Body of pancreas (tissue), 4 donors: ENCODE results near the gene ABCB9. TPM values are rescaled to one million over a fixed set of nuclear protein-coding genes. Genes with fewer than 3 reads are reported as not detected.
A peak's percentile ranks its signal among the peaks of the same experiment; 100 is the strongest.
"Not testable (repeated sequence)": the region's sequence is repeated elsewhere in the genome, so short reads cannot be mapped to it uniquely, and the experiment has no call there.

Source experiments
- ATAC-seq: fragments of 150-250 bp; one replicate; pipeline ENCODE4 v1.9.1; 2016
- DNase-seq, 4 donors: peaks; one replicate each; pipeline ENCODE4 v3.0.0-alpha.2; 2019
- H3K27ac ChIP-seq, 4 donors: fragments of 200-600 bp; sonication (generic); 1 replicate in 3 of 4; 2 replicates in 1 of 4; pipeline versions ENCODE4 v1.5.1 to v1.6.1; 2016 to 2019; ENCODE audit warnings: mild to moderate bottlenecking in 1 of 4, mixed read lengths in 1 of 4, moderate library complexity in 1 of 4
- H3K27me3 ChIP-seq, 2 donors: fragments of 200-600 bp; sonication (generic); one replicate each; pipeline ENCODE4 v1.6.0; 2016; ENCODE audit warnings: mild to moderate bottlenecking in 1 of 2
- H3K36me3 ChIP-seq, 2 donors: fragments of 200-600 bp; sonication (generic); replicated peaks in 1 of 2; 2 replicates each; pipeline ENCODE4 v1.5.1; 2016; ENCODE audit warnings: low read depth in 2 of 2; ENCODE audit not compliant: insufficient read depth in 1 of 2
- H3K4me1 ChIP-seq: fragments of 200-600 bp; sonication (generic); one replicate; pipeline ENCODE4 v1.6.0; 2016
- H3K4me3 ChIP-seq, 2 donors: fragments of 200-600 bp; sonication (generic); 1 replicate in 1 of 2; 2 replicates in 1 of 2; pipeline ENCODE4 v1.5.1; 2016 to 2019
- H3K9me3 ChIP-seq, 3 donors: fragments of 200-600 bp; sonication (generic); 1 replicate in 2 of 3; 2 replicates in 1 of 3; pipeline ENCODE4 v1.5.1; 2016
- CTCF ChIP-seq, 7 experiments: fragments of 450-650 bp in 4 of 7; fragments of 200-600 bp in 3 of 7; sonication (generic) in 3 of 7; IDR thresholded peaks; one replicate each; pipeline ENCODE4 v1.5.1; 2016 to 2019; ENCODE audit warnings: antibody characterized with exemption in 7 of 7
- POLR2A ChIP-seq, 3 donors: fragments of 450-650 bp; IDR thresholded peaks; one replicate each; pipeline ENCODE4 v1.6.1; 2016; ENCODE audit warnings: antibody characterized with exemption in 3 of 3, mild to moderate bottlenecking in 2 of 3
- WGBS, 2 donors: methylation state at CpG; one replicate each; pipeline ENCODE4 v1.1.5; 2017; 5-methylcytosine and 5-hydroxymethylcytosine counted together
- intact Hi-C: fragments of 100-400 bp; cut with DNase I; formaldehyde crosslinking; loops from one replicate; pipeline ENCODE4 v1.15.1; 2023
- total RNA-seq, 2 donors: library from RNA; depleted of rRNA; stranded (reverse); fragments of >200 nt; gene quantifications; one replicate each; pipeline ENCODE4 v1.1.0, GENCODE V29; 2016

The ABCB9 gene
- total RNA-seq, 2 donors from 2014 or later = 5.2 to 7.9 TPM

GRCh38 chr12:122943196-122943595 is 23.1 kb downstream of the ABCB9 start:
- no peak for TF ChIP-seq CTCF (IDR thresholded peaks at IDR 0.05)
- TF ChIP-seq POLR2A (IDR thresholded peaks at IDR 0.05) = no peak
- 66 to 84% methylated on average over 13 of the region's 13 CpGs for WGBS, 2 donors
- ATAC-seq (no peak), DNase-seq (no peak)
- Histone ChIP-seq H3K9me3 (no peaks in the 10 kb centered on the region), H3K27me3 (no peaks in the 10 kb centered on the region), H3K4me3 (no peak overlapping the region), H3K36me3 (no peaks in the 10 kb centered on the region), H3K4me1 (peaks cover 22% of the 10 kb centered on the region), H3K27ac (peak overlapping the region in 3 of 4 donors; percentile 65 to 75 (median 70))
- intact Hi-C loops = loop anchor here (10.0 kb wide), 1 partner anchor 308 kb away; no protein-coding TSS in a partner anchor

- TF ChIP-seq CTCF (IDR thresholded peaks at IDR 0.05) (no peak), POLR2A (IDR thresholded peaks at IDR 0.05) (no peak)
- DNase-seq = no peak
- H3K27ac ChIP-seq = peak overlapping the region in 1 of 4 donors; percentile 16
- 90 to 100% methylated on average over 1 to 2 of the region's 2 CpGs for WGBS, 2 donors
- no peak overlapping the region for H3K4me3 ChIP-seq
- no peaks in the 10 kb centered on the region for H3K9me3 ChIP-seq
- no peaks in the 10 kb centered on the region for H3K36me3 ChIP-seq
- intact Hi-C loops = loop anchor here (10.0 kb wide), 1 partner anchor 308 kb away; no protein-coding TSS in a partner anchor
- no peaks in the 10 kb centered on the region for H3K27me3 ChIP-seq
- peaks cover 22% of the 10 kb centered on the region for H3K4me1 ChIP-seq
- no peak for ATAC-seq
Measured at GRCh38 chr12:122942637-122943036, 23.6 kb downstream of the ABCB9 start.

- peaks cover 13% of the 10 kb centered on the region for H3K4me1 ChIP-seq
- H3K27ac ChIP-seq, H3K9me3 ChIP-seq, ATAC-seq, H3K4me3 ChIP-seq, DNase-seq, H3K36me3 ChIP-seq, H3K27me3 ChIP-seq: not testable (repeated sequence)
- WGBS, 2 donors = 88% methylated on average over 5 of the region's 5 CpGs
- intact Hi-C loops = loop anchor here (10.0 kb wide), 1 partner anchor 307 kb away; no protein-coding TSS in a partner anchor
Measured at GRCh38 chr12:122941351-122941750, 24.9 kb downstream of the ABCB9 start.

- DNase-seq (no peak), ATAC-seq (no peak)
- WGBS, 2 donors = 91 to 98% methylated on average over 4 of the region's 4 CpGs
- intact Hi-C loops = no loop called here
- no peaks in the 10 kb centered on the region for H3K4me1 ChIP-seq
- TF ChIP-seq CTCF (IDR thresholded peaks at IDR 0.05) (no peak), POLR2A (IDR thresholded peaks at IDR 0.05) (no peak)
- H3K36me3 ChIP-seq = no peaks in the 10 kb centered on the region
- no peaks in the 10 kb centered on the region for H3K27me3 ChIP-seq
- no peaks in the 10 kb centered on the region for H3K9me3 ChIP-seq
- H3K4me3 ChIP-seq = no peak overlapping the region
- no peak overlapping the region for H3K27ac ChIP-seq
Measured at GRCh38 chr12:122939125-122939524, 27.1 kb downstream of the ABCB9 start.

GRCh38 chr12:122937622-122938091 is 28.6 kb downstream of the ABCB9 start:
- Histone ChIP-seq H3K4me1 (no peaks in the 10 kb centered on the region), H3K9me3 (no peaks in the 10 kb centered on the region), H3K27me3 (no peaks in the 10 kb centered on the region), H3K27ac (no peak overlapping the region), H3K4me3 (no peak overlapping the region), H3K36me3 (no peaks in the 10 kb centered on the region)
- no peak for DNase-seq
- 63 to 66% methylated on average over 3 of the region's 3 CpGs for WGBS, 2 donors
- intact Hi-C loops = no loop called here
- TF ChIP-seq POLR2A (IDR thresholded peaks at IDR 0.05) (no peak), CTCF (IDR thresholded peaks at IDR 0.05) (no peak)
- no peak for ATAC-seq
